Measurements from ENCODE around the gene GNE.
"Not testable (repeated sequence)": the region's sequence is repeated elsewhere in the genome, so short reads cannot be mapped to it uniquely, and the experiment has no call there.

GNE gene

GRCh38 chr9:36268007-36268427, 9.8 kb upstream of the GNE start:
- DNase-seq: no peak

DNA sequence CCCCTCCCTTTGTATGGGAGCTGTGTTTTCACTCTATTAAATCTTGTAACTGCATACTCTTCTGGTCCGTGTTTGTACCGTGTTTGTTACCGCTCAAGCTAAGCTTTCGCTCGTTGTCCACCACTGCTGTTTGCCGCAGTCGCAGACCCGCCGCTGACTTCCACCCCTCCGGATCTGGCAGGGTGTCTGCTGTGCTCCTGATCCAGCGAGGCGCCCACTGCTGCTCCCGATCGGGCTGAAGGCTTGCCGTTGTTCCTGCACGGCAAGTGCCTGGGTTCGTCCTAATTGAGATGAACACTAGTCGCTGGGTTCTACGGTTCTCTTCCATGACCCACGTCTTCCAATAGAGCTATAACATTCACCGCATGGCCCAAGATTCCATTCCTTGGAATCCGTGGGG, 6.6 kb upstream of the GNE start:
- DNase-seq: no peak

DNA sequence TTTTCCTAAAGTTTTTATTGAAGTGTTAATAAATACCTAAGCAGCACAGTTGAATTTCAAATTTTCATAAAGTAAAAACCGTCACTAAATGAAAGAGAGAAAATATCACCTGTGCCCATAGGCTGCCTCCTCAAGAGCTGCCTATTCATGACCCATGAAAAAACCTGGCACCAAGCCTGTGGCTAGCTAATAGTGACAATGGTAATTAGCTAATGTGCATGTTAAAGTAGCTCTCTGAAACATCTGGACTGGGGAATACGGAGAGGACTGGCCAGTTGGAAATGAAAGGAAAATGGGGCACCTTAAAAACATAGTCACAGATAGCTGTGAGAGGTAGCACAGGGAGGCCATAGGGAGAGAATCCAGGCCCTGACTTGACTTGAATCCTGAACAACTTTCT, 5.4 kb upstream of the GNE start:
- no peak for DNase-seq

DNA sequence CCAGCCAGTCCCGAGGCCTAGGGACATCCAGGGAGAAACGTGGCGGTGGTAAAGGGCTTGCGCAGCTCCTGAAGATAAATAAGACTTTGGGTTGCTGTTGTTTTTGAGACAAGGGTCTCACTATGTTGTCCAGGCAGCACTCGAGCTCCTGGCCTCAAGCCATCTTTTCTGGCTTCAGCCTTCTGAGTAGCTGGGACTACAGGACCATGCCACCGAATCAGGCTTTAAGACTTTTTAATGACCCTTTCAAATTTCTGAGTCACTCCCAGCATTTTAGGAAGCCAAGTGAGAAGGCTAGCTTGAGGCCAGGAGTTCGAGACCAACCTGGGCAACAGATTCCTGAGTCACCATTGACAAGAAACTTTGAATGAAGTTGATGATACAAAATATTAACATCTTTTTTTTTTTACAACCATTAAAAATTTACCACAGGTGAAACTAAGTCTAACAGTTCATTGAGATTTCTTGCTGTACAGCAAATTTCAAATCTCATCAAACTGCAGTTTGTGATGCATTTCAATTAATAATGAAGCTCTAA, 817 bp upstream of the GNE start:
- DNase-seq: no peak

DNA sequence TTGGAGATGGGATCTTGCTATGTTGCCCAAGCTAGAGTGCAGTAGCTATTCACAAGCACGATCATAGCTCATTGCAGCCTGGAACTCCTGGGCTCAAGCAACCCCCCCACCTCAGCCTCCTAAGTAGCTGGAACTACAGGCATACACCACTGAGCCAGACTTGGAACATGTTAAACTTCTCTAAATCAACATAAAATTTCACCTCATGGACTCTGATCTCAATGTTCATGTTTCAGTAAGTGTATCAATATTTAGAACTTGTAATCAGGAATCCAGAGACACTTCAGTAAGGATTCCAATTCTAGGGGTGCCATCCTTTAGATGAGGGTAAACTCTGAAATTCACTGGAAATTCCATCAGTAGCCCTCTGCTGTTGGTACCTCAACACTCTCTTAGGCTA, 6.8 kb downstream of the GNE start:
- DNase-seq: no peak

DNA sequence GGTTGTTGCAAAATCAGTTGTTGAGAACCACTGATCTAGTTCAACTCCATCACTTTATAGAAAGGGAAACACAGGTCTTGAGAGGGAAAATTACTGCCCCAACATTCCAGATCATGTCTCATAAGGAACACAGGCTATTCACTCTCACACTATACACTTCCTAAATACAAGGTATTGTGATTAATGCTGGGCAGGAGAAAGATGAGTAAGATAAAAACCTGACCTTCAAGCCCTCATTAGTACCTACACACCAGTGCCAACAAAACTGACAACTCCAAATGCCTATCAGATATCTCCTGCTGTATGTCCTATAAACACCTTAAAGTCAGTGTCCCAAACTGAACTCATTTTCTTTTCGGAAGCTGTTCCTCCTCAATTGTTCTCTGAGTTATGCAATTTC, 8.2 kb downstream of the GNE start:
- DNase-seq: no peak

DNA sequence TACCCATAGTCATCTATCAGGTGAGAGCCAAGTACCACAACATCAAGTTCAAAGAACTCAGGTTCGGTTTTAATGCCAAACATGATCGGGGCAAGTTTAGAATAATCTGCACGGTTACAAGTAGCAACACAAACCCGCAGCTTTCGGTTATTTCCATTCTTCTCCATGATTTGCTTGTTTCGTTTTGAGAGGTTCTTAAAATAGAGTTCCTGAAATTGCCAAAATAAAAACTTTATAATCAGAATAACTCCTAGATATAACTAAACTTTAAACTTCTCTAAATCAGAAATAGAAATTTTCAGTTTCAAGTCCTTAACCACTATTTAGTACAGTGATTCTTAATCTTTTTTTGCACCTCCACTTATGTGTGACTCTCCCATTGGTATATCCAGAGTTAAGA, 9.1 kb downstream of the GNE start:
- DNase-seq: no peak

GRCh38 chr9:36248061-36248460, 10.2 kb downstream of the GNE start:
- DNase-seq: peak; percentile 60

DNA sequence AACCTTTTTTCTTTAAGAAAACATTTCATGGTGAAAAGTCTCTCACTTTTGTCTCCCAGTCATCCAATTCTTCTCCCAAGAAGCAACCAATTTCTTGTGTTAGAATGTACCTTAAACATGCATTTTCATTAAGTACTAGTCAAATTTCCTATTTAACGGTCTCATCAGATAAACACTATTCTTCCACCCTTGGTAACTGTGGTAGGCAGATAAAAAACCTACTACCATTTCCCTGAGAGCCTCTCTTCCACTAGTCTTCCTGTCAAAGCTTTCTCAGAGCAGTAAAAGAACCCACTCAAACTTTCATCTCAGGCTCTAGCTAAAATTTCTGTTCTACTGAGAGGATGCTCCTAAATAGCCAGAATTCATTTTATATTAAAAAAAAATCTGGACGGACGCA, 10.9 kb downstream of the GNE start:
- DNase-seq: no peak

- DNase-seq: no peak
Observed at GRCh38 chr9:36245906-36246305, 12.3 kb downstream of the GNE start.

DNA sequence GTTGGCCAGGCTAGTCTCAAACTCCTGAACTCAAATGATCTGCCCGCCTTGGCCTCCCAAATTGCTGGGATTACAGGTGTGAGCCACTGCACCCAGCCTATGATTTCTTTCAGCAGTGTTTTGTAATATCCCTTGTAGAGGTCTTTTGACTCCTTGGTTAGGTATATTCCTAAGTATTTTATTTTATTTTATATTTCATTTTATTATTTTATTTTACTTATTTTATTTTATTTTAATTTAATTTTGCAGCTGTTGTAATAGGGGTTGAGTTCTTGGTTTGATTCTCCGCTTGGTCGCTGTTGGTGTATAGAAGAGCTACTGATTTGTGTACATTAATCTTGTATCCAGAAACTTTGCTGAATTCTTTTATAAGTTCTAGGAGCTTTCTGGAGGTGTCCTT, 18.6 kb downstream of the GNE start:
- not testable (repeated sequence) for DNase-seq

DNA sequence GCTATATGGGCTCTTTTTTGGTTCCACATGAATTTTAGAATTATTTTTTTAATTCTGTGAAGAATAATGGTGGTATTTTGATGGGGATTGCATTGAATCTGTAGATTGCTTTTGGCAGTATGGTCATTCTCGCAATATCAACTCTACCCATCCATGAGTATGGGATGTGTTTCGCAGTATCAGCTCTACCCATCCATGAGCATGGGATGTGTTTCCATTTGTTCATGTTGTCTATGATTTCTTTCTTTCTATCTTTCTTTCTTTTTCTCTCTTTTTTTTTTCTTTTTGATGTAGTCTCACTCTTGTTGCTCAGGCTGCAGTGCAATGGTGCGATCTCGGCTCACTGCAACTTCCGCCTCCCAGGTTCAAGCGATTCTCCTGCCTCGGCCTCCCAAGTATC, 19.0 kb downstream of the GNE start:
- not testable (repeated sequence) for DNase-seq

DNA sequence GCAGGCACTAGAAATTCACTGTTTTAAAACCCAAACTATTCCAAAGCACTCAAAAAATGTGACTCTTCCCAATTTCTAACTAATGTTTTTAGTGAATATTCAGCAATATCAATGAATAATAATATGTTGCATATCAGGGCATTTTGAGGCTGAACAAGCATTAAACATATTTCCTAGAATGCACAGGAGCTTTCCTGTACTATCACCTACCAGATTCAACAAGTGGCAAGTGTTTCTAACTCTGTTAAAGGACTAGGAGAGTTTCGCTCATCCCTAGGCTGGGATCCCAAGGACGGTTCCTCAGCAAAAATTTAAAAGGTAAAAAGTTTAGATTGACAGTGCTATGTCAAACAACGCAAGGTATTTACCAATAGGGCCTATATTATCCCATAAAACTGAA, 21.0 kb downstream of the GNE start:
- DNase-seq: no peak

DNA sequence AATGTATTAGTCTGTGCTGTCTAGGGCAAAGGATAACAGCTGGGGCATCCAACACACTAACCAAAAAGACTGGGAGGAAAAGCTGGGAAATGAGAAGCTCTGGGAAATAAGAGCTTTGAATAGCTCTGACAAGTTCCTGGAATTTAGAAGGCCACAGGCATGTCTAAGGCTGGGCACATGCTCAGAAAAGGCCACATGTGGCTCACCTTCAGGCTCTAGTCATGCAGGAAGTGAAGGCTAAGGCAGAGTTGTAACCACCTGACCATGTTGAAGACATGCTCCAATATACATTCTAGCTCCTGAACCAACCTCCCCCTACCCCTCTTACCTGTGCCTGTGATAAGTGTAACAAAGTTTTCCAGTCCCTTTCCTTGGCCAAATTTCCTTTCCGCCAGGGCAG, 35.8 kb downstream of the GNE start:
- no peak for DNase-seq

DNA sequence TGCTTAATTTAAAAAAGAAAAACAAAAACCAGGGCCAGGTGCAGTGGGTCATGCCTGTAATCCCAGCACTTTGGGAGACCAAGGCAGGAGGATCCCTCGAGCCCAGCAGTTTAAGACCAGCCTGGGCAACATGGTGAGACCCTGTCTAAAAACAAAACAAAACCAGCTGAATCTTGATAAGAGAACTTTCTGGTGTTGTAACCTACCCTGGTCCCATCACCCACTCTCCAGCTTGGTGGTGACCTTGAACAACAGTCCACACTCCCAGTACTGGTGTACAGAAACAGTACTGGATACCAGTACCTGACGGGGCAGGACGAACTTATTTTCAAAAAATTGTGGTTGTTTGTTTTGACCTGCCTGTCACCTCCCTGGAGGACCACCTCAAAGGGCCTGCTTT, 36.6 kb downstream of the GNE start:
- no peak for DNase-seq

DNA sequence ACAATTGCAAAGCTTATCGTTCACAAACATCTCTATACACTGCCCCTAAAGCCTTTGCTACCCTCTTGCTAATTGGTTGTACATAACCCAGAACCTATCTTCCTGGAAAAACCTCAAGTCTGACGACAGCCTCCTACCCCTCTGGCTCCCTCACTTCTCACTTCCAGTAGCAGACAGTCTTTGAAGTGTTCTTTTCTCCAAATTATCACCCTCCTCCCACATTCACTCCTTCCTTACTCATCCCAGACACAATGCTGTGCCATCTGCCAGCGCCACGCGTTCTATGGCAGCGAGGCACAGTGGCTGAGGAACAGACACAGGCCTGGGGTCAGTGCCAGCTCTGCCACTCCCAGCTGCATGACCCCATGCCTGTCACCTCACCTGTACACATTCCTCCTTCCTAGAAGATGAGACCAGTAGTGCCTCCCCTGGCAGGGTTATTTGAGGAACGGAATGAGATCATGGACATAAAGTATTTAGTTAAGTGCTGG, 39.8 kb downstream of the GNE start:
- DNase-seq: peak; percentile 95

DNA sequence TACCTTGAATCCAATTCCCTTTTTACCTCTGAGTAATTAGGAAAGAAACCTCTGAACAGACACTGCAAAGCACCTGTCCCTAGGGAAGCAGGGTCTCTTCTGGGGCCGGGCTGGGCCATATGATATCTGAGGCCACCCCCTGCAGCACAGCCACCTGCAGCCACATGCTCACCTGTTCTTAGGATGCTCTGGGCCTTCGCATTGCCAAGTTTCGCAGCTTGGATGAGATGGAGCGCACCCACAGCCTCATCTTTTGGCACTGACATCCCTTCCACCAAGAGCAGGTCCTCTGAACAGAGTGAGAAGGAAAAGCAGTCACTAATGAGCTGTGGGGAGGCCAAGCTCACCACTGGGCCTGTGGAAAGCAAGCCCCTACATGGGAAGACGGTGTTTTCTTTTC, 40.2 kb downstream of the GNE start:
- no peak for DNase-seq

DNA sequence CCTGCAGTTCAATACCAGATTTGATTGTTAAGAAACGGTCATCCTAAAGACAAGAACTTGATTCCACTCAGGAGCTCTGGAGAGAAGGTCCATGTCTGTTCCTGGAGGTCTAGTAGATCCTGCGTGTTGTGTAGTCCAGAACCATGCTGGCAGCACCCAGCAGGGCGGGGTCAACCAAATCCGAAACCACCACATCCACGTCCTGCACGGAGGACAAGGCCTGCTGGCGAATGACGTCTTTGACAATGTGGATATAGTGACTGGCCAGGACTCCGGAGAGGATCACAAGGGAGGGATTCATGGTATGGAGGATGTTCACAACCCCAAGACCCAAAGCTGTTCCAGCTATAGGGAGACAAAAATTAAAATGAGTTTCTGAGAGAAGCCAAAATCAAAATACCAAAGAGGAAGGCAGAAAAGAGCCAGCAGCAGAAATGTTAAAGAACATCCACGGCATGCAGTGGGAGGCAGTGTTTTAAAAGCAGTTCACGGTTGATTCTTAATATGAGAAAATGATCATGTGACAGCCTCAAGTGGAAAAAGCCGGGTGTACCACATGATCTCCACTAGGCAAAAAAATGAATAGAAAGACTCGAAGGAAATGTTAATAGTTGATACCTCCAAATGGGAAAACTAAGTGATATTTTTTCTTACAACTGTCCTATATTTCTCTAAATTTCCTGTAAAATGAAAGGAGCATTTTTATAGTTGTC, 40.8 kb downstream of the GNE start:
- no peak for DNase-seq

GRCh38 chr9:36214571-36214970, 43.7 kb downstream of the GNE start:
- DNase-seq: no peak

DNA sequence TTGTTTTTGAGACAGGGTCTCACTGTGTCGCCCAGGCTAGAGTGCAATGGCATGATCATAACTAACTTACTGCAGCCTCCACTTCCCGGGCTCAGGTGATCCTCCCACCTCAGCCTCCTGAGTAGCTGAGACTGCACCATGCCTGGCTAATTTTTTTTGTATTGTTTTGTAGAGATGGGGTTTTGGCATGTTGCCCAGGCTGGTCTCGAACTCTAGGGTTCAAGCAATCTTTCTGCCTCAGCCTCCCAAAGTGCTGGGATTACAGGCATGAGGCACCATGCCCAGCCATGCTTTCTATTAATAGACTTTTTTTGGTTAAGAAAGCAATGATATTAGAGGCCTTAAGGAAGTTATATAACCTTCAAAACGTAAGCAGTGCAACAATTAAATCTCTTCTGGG, 44.3 kb downstream of the GNE start:
- DNase-seq: no peak

DNA sequence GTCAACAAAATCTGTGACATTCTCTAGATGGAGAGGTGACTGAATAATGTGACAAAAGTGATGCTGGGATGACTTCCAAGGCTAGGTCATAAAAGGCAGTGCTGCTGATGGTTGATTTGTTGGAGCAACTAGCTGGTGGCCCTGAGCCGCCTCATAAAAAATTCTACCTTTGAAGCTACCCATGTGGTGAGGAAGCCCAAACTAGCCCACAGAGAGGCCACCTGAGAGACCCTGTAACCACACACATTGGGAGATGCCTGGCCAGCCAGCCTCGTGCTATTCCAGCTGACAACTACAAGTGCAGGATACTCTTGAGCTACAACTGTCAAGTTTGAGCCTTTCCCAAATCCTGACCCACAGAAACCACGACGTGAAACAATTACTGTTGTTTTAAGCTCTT, 44.9 kb downstream of the GNE start:
- DNase-seq: no peak

- no peak for DNase-seq
Observed at GRCh38 chr9:36211510-36211909, 46.7 kb downstream of the GNE start.

GRCh38 chr9:36210722-36211121, 47.5 kb downstream of the GNE start:
- no peak for DNase-seq

DNA sequence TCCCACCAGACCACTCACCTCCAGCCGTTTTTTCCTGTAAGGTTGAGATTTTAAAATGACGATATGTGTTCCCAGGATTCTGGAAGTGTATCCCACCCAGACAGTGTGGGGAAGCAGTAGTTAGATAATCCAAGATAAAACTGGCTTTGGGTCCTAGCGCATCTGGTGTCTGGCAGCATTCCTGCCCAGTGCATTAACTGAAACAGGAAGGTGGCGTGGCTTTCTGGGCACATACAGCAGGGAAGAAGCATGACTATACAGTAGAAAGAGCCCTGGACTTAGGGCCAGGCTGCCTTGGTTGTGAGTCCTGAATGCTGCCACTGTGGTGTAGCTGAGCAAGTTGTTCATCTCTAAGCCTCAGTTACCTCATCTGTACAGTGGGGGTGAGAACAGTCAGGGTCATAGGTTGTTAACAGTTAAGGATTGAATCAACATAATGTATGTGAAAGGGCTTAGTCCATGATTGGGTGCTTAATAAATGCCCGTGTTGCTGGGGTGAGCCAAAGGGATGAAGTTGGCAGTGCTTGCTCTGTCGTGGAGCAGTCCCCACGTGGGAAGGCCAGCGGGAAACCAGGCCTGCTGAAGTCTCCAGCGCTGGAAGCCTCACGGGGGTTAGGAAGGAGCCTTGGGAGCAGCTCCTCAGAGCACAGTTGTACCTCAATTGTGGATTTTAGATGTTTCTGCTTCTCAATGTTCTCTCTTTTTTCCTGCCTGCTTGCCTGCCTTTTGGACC, 49.6 kb downstream of the GNE start:
- DNase-seq: no peak

Data from OCI-M1 (cell line).